HepG2 (cell line): Measurements from ENCODE around the gene GNRH2.

ENCODE experiments used
- CHCHD3 ChIP-seq: sonication (generic); formaldehyde crosslinking; IDR thresholded peaks from 2 replicates; pipeline ENCODE4 v1.8.0; 2022; ENCODE audit warnings: mild to moderate bottlenecking, missing genetic modification reagents, moderate library complexity
- CHD4 ChIP-seq: fragments of 200-600 bp; sonication (generic); IDR thresholded peaks from 2 replicates; pipeline ENCODE4 v1.7.0; 2017; ENCODE audit warnings: mild to moderate bottlenecking, low read length, borderline replicate concordance
- JUN ChIP-seq: sonication (generic); formaldehyde crosslinking; IDR thresholded peaks from 2 replicates; pipeline ENCODE4 v1.4.0; 2020; ENCODE audit warnings: mild to moderate bottlenecking, missing genetic modification reagents
- MTA1 ChIP-seq: sonication (generic); formaldehyde crosslinking; IDR thresholded peaks from 2 replicates; pipeline ENCODE4 v1.4.0; 2020; ENCODE audit warnings: missing genetic modification reagents, mild to moderate bottlenecking, borderline replicate concordance
- PAX8 ChIP-seq: sonication (generic); formaldehyde crosslinking; IDR thresholded peaks from 2 replicates; pipeline ENCODE4 v1.8.0; 2022; ENCODE audit warnings: mild to moderate bottlenecking, missing genetic modification reagents, borderline replicate concordance
- PBX3 ChIP-seq: sonication (generic); formaldehyde crosslinking; IDR thresholded peaks from 2 replicates; pipeline ENCODE4 v1.8.1; 2023; ENCODE audit warnings: missing genetic modification reagents, inconsistent platforms, borderline replicate concordance
- RFX5 ChIP-seq: IDR thresholded peaks from 2 replicates; pipeline ENCODE4 v1.6.1; 2011; ENCODE audit warnings: low read depth, low read length, improper control_type of control experiment
- TCF12 ChIP-seq, 2 experiments: fragments of 450-650 bp in 1 of 2; sonication (generic) in 1 of 2; formaldehyde crosslinking in 1 of 2; IDR thresholded peaks; 2 replicates each; pipeline versions ENCODE4 v1.6.1 to v1.8.0; 2017 to 2022; ENCODE audit warnings: antibody characterized with exemption in 1 of 2, mild to moderate bottlenecking in 1 of 2, missing genetic modification reagents in 1 of 2, moderate library complexity in 1 of 2
- U2AF1 ChIP-seq: fragments of 200-400 bp; formaldehyde crosslinking; optimal IDR thresholded peaks from 2 replicates; pipeline ENCODE3; 2017; ENCODE audit warnings: mild to moderate bottlenecking, low read depth, low read length
- YY1 ChIP-seq: IDR thresholded peaks from 2 replicates; pipeline ENCODE4 v1.6.1; 2011; ENCODE audit warnings: low read length, low read depth, moderate library complexity, mild to moderate bottlenecking; ENCODE audit not compliant: insufficient read depth, insufficient replicate concordance
- ZNF143 ChIP-seq: sonication (generic); formaldehyde crosslinking; IDR thresholded peaks from 2 replicates; pipeline ENCODE4 v1.4.0; 2020; ENCODE audit warnings: missing genetic modification reagents
- ZNF160 ChIP-seq: sonication (generic); formaldehyde crosslinking; IDR thresholded peaks from 2 replicates; pipeline ENCODE4 v1.8.0; 2022; ENCODE audit warnings: mild to moderate bottlenecking, inconsistent platforms, missing genetic modification reagents
- ZNF740 ChIP-seq: sonication (generic); formaldehyde crosslinking; IDR thresholded peaks from 2 replicates; pipeline ENCODE4 v1.4.0; 2020; ENCODE audit warnings: missing genetic modification reagents

- TF ChIP-seq PBX3 (no peak), RFX5 (no peak), CHD4 (no peak), U2AF1 (no peak), TCF12 (IDR thresholded peaks at IDR 0.05) (no peak), TCF12 (CRISPR knock-in tag; IDR thresholded peaks at IDR 0.05) (no peak), ZNF143 (no peak), CHCHD3 (CRISPR knock-in tag) (no peak), JUN (CRISPR knock-in tag) (no peak), ZNF160 (CRISPR knock-in tag) (no peak), YY1 (no peak), ZNF740 (CRISPR knock-in tag) (no peak), MTA1 (no peak), PAX8 (no peak)
Observed at GRCh38 chr20:3014179-3014578, 29.2 kb upstream of the GNRH2 start.
